ENCODE data around the gene FAM163B. TPM values are rescaled to one million over a fixed set of nuclear protein-coding genes. Genes with fewer than 3 reads are reported as not detected.

FAM163B gene
- total RNA-seq, 1 donor from 2014 or later: not detected

DNA sequence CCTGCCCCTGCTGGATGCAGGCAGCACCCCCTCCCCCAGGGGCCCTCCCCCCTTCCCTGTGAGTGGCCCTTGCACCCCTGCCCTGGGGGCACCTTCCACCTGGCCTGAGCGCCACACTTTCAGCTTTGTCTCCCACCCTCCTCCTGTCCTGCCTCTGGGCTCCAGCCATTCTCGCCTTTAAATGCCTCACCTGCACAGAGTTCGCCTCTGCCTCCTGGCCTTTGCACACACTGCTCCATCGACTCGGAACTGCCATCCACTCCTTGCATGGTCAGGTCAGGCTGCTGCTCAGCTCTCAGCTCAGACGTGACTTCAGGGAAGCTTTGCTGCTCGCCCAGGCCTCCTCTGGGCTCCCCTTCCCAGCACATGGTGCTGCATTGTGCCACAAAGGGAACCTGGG, 10.2 kb downstream of the FAM163B start:
- Histone ChIP-seq H3K36me3 (ENCODE audit: insufficient read depth, low read length) (no peaks in the 10 kb centered on the region), H3K4me2 (ENCODE audit: low read length) (no peak overlapping the region), H3K4me3 (ENCODE audit: insufficient read depth, low read depth, low read length) (no peak overlapping the region), H3K27me3 (ENCODE audit: insufficient read depth, low read length) (peaks cover 4% of the 10 kb centered on the region), H3K9me3 (ENCODE audit: insufficient read depth, low read depth, low read length) (peaks cover 14% of the 10 kb centered on the region), H2AFZ (ENCODE audit: low read depth, low read length) (no peak overlapping the region), H3K9ac (ENCODE audit: low read length) (no peak overlapping the region), H3K79me2 (ENCODE audit: insufficient read depth, low read length) (no peaks in the 10 kb centered on the region), H3K4me1 (ENCODE audit: insufficient read depth, low read length) (no peaks in the 10 kb centered on the region), H4K20me1 (ENCODE audit: insufficient read depth, low read length) (no peaks in the 10 kb centered on the region), H3K27ac (ENCODE audit: low read depth, low read length) (no peak overlapping the region)
- H3K27me3 Mint-ChIP-seq (ENCODE audit: low read depth, unreplicated experiment): peaks cover 41% of the 10 kb centered on the region
- no peaks in the 10 kb centered on the region for H3K4me1 Mint-ChIP-seq (ENCODE audit: low read depth, unreplicated experiment)
- no peak for FAIRE-seq
- H3K4me3 Mint-ChIP-seq (ENCODE audit: unreplicated experiment): no peak overlapping the region
- no peak for DNase-seq (ENCODE audit: low read depth)
- TF ChIP-seq EZH2 (IDR thresholded peaks at IDR 0.05; ENCODE audit: insufficient read depth, low read length) (no peak), CTCF (IDR thresholded peaks at IDR 0.05; ENCODE audit: insufficient read depth, low read depth, low read length) (no peak)
- no peak overlapping the region for H3K27ac Mint-ChIP-seq (ENCODE audit: unreplicated experiment)
- peaks cover 23% of the 10 kb centered on the region for H3K9me3 Mint-ChIP-seq (ENCODE audit: unreplicated experiment)
- H3K36me3 Mint-ChIP-seq (ENCODE audit: low read depth, unreplicated experiment): no peaks in the 10 kb centered on the region

DNA sequence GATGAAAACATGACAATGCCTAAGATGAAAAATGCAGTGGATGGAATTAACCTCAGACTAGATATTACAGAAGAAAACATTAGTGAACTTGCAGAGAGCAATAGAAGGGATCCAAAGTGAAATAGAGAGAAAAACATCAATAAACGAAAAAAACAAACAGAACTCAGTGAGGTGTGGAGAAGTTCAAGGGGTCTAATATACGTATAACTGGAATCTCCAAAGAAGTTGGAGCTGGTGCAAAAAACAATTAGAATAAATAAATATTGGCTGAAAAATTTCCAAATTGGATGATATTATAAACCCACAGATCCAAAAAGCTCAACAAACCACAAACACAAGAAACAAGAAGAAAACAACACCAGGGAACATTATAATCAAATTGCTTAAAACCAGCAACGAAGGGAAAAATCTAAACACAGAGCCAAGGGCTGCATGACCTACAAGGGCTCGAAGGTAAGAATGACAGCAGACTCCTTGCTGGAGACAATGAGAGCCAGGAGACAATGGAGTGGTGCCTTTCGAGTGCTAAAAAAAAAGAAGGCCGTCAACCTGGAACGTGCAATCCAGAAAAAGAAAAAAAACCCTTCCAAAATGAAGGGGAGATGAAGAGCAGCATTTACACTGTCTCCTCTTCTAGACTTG, 11.8 kb downstream of the FAM163B start:
- Mint-ChIP-seq H3K27ac (ENCODE audit: unreplicated experiment) (no peak overlapping the region), H3K27me3 (ENCODE audit: low read depth, unreplicated experiment) (peaks cover 44% of the 10 kb centered on the region), H3K4me1 (ENCODE audit: low read depth, unreplicated experiment) (no peaks in the 10 kb centered on the region), H3K4me3 (ENCODE audit: unreplicated experiment) (no peak overlapping the region), H3K9me3 (ENCODE audit: unreplicated experiment) (peaks cover 23% of the 10 kb centered on the region), H3K36me3 (ENCODE audit: low read depth, unreplicated experiment) (no peaks in the 10 kb centered on the region)
- no peaks in the 10 kb centered on the region for H4K20me1 ChIP-seq (ENCODE audit: insufficient read depth, low read length)
- no peak for FAIRE-seq
- peaks cover 3% of the 10 kb centered on the region for H3K27me3 ChIP-seq (ENCODE audit: insufficient read depth, low read length)
- H3K36me3 ChIP-seq (ENCODE audit: insufficient read depth, low read length): no peaks in the 10 kb centered on the region
- H3K27ac ChIP-seq (ENCODE audit: low read depth, low read length): no peak overlapping the region
- H3K4me1 ChIP-seq (ENCODE audit: insufficient read depth, low read length): no peaks in the 10 kb centered on the region
- H3K79me2 ChIP-seq (ENCODE audit: insufficient read depth, low read length): no peaks in the 10 kb centered on the region
- TF ChIP-seq EZH2 (IDR thresholded peaks at IDR 0.05; ENCODE audit: insufficient read depth, low read length): no peak
- TF ChIP-seq CTCF (IDR thresholded peaks at IDR 0.05; ENCODE audit: insufficient read depth, low read depth, low read length): no peak
- H3K9ac ChIP-seq (ENCODE audit: low read length): no peak overlapping the region
- peaks cover 14% of the 10 kb centered on the region for H3K9me3 ChIP-seq (ENCODE audit: insufficient read depth, low read depth, low read length)
- no peak overlapping the region for H2AFZ ChIP-seq (ENCODE audit: low read depth, low read length)
- DNase-seq (ENCODE audit: low read depth): no peak
- H3K4me3 ChIP-seq (ENCODE audit: insufficient read depth, low read depth, low read length): no peak overlapping the region
- H3K4me2 ChIP-seq (ENCODE audit: low read length): no peak overlapping the region

- Histone ChIP-seq H3K4me1 (ENCODE audit: insufficient read depth, low read length) (no peaks in the 10 kb centered on the region), H3K36me3 (ENCODE audit: insufficient read depth, low read length) (no peaks in the 10 kb centered on the region), H3K4me3 (ENCODE audit: insufficient read depth, low read depth, low read length) (no peak overlapping the region), H3K27ac (ENCODE audit: low read depth, low read length) (no peak overlapping the region), H3K27me3 (ENCODE audit: insufficient read depth, low read length) (no peaks in the 10 kb centered on the region), H3K79me2 (ENCODE audit: insufficient read depth, low read length) (no peaks in the 10 kb centered on the region), H3K9ac (ENCODE audit: low read length) (no peak overlapping the region), H2AFZ (ENCODE audit: low read depth, low read length) (no peak overlapping the region), H4K20me1 (ENCODE audit: insufficient read depth, low read length) (no peaks in the 10 kb centered on the region), H3K9me3 (ENCODE audit: insufficient read depth, low read depth, low read length) (peaks cover 14% of the 10 kb centered on the region), H3K4me2 (ENCODE audit: low read length) (no peak overlapping the region)
- Mint-ChIP-seq H3K27me3 (ENCODE audit: low read depth, unreplicated experiment) (peaks cover 41% of the 10 kb centered on the region), H3K36me3 (ENCODE audit: low read depth, unreplicated experiment) (no peaks in the 10 kb centered on the region), H3K4me3 (ENCODE audit: unreplicated experiment) (no peak overlapping the region), H3K27ac (ENCODE audit: unreplicated experiment) (no peak overlapping the region), H3K4me1 (ENCODE audit: low read depth, unreplicated experiment) (no peaks in the 10 kb centered on the region), H3K9me3 (ENCODE audit: unreplicated experiment) (peaks cover 23% of the 10 kb centered on the region)
- no peak for TF ChIP-seq EZH2 (IDR thresholded peaks at IDR 0.05; ENCODE audit: insufficient read depth, low read length)
- TF ChIP-seq CTCF (IDR thresholded peaks at IDR 0.05; ENCODE audit: insufficient read depth, low read depth, low read length): no peak
- FAIRE-seq (no peak), DNase-seq (ENCODE audit: low read depth) (no peak)
Observed at GRCh38 chr9:133595910-133596309, 13.3 kb downstream of the FAM163B start.
